ENCODE results near the gene BANP. TPM values are rescaled to one million over a fixed set of nuclear protein-coding genes. Genes with fewer than 3 reads are reported as not detected.
A peak's percentile ranks its signal among the peaks of the same experiment; 100 is the strongest.

The BANP gene
- total and polyA plus RNA-seq, 2 donors from 2014 or later = 12.4 to 26.3 TPM

GRCh38 chr16:88010968-88011483 is 59.8 kb downstream of the BANP start:
- FAIRE-seq = no peak
- peaks cover 6 to 22% (median 10%) of the 10 kb centered on the region in 3 donors for H3K36me3 ChIP-seq (ENCODE audit: control insufficient read depth in 2 of 3, insufficient read depth in 3 of 3, low read length in 3 of 3)

GRCh38 chr16:88012360-88012759 is 61.1 kb downstream of the BANP start:
- no peak overlapping the region for H3K27ac ChIP-seq (ENCODE audit: low read depth in 2 of 2, low read length in 2 of 2)
- H3K4me3 ChIP-seq (ENCODE audit: low read length in 3 of 3) = no peak overlapping the region
- no peaks in the 10 kb centered on the region for H3K9me3 ChIP-seq (ENCODE audit: control insufficient read depth in 2 of 3, insufficient read depth in 1 of 3, low read length in 3 of 3)
- no peak overlapping the region for H3K9ac ChIP-seq (ENCODE audit: low read length in 3 of 3)
- intact Hi-C loops (cut with DNase I) = no loop called here
- FAIRE-seq (no peak), DNase-seq (no peak)
- peaks cover 0 to 2% (median 0%) of the 10 kb centered on the region in 3 donors for H3K4me1 ChIP-seq (ENCODE audit: control insufficient read depth in 2 of 3, insufficient read depth in 2 of 3, low read depth in 1 of 3, low read length in 3 of 3)
- TF ChIP-seq CTCF (IDR thresholded peaks at IDR 0.05; ENCODE audit: borderline replicate concordance, extremely low read depth, insufficient read depth) = no peak
- peaks cover 5 to 18% (median 6%) of the 10 kb centered on the region in 3 donors for H3K36me3 ChIP-seq (ENCODE audit: control insufficient read depth in 2 of 3, insufficient read depth in 3 of 3, low read length in 3 of 3)
- H3K27me3 ChIP-seq (ENCODE audit: control insufficient read depth, insufficient read depth, low read length) = no peaks in the 10 kb centered on the region

More at GRCh38 chr16:88010968-88011483, 59.8 kb downstream of the BANP start:
- TF ChIP-seq CTCF (IDR thresholded peaks at IDR 0.05; ENCODE audit: borderline replicate concordance, extremely low read depth, insufficient read depth) = no peak
- Histone ChIP-seq H3K4me3 (ENCODE audit: low read length in 3 of 3) (no peak overlapping the region), H3K9me3 (ENCODE audit: control insufficient read depth in 2 of 3, insufficient read depth in 1 of 3, low read length in 3 of 3) (no peaks in the 10 kb centered on the region), H3K9ac (ENCODE audit: low read length in 3 of 3) (no peak overlapping the region), H3K4me1 (ENCODE audit: control insufficient read depth in 2 of 3, insufficient read depth in 2 of 3, low read depth in 1 of 3, low read length in 3 of 3) (peaks cover 0 to 2% (median 0%) of the 10 kb centered on the region in 3 donors), H3K27ac (ENCODE audit: low read depth in 2 of 2, low read length in 2 of 2) (no peak overlapping the region), H3K27me3 (ENCODE audit: control insufficient read depth, insufficient read depth, low read length) (no peaks in the 10 kb centered on the region)
- peak in 4 of 5 donors; percentile 41 to 62 (median 60) for DNase-seq
- intact Hi-C loops (cut with DNase I) = no loop called here

- H3K9ac ChIP-seq (ENCODE audit: low read length in 3 of 3) = no peak overlapping the region
- no peaks in the 10 kb centered on the region for H3K9me3 ChIP-seq (ENCODE audit: control insufficient read depth in 2 of 3, insufficient read depth in 1 of 3, low read length in 3 of 3)
- no peak overlapping the region for H3K27ac ChIP-seq (ENCODE audit: low read depth in 2 of 2, low read length in 2 of 2)
- DNase-seq (peak in 3 of 5 donors; percentile 38 to 56 (median 46)), FAIRE-seq (no peak)
- H3K4me1 ChIP-seq (ENCODE audit: control insufficient read depth in 2 of 3, insufficient read depth in 2 of 3, low read depth in 1 of 3, low read length in 3 of 3) = peaks cover 0 to 2% (median 0%) of the 10 kb centered on the region in 3 donors
- peaks cover 5 to 16% (median 6%) of the 10 kb centered on the region in 3 donors for H3K36me3 ChIP-seq (ENCODE audit: control insufficient read depth in 2 of 3, insufficient read depth in 3 of 3, low read length in 3 of 3)
- TF ChIP-seq CTCF (IDR thresholded peaks at IDR 0.05; ENCODE audit: borderline replicate concordance, extremely low read depth, insufficient read depth) = no peak
- intact Hi-C loops (cut with DNase I) = no loop called here
- no peak overlapping the region for H3K4me3 ChIP-seq (ENCODE audit: low read length in 3 of 3)
- no peaks in the 10 kb centered on the region for H3K27me3 ChIP-seq (ENCODE audit: control insufficient read depth, insufficient read depth, low read length)
Observed at GRCh38 chr16:88013091-88013609, 61.9 kb downstream of the BANP start.

Data from kidney (tissue), 14 donors.